ENCODE measurements around the gene KDM4C. TPM values are rescaled to one million over a fixed set of nuclear protein-coding genes. Genes with fewer than 3 reads are reported as not detected.

The KDM4C gene
- 8.4 to 11.4 TPM (median 9.2 TPM) in 5 replicates for total RNA-seq (2022; extraction: Qiagen RNA extraction; ENCODE audit: low read depth)

GRCh38 chr9:6757456-6758247 lies at the start of gene KDM4C:
Gene KDM4C (plus strand): TSS chr9:6757973. CDS start chr9:6792989, 35,016 bp downstream.

Other genes with a start within 250 kb of the KDM4C start
- gene GLDC, start 112.2 kb upstream of the KDM4C start, total RNA-seq (2022; extraction: Qiagen RNA extraction; ENCODE audit: low read depth), result 13.6 to 14.5 TPM (median 14.1 TPM) in 5 replicates

Data from A549 treated with ZK216348 at 1 μM for 4 hours (cell line).